K562 (cell line): ENCODE data around the gene SMAD1. TPM values are rescaled to one million over a fixed set of nuclear protein-coding genes. Genes with fewer than 3 reads are reported as not detected.

Experiments
- ATAC-seq: fragments of 200-7000 bp; cut with Tn5 transposase; 3 replicates; pipeline ENCODE4 v1.9.1; 2020; ENCODE audit warnings: moderate library complexity
- BruUV-seq: library from RNA; stranded (reverse); fragments of 400-500 nt; replicated peaks from 2 replicates; lab custom pipeline; 2021; lab: Mats Ljungman, UMichigan
- CTCF ChIA-PET: fragments of 300-600 bp; formaldehyde crosslinking; extraction: SDS; loops from one replicate; lab custom pipeline; 2021; ENCODE audit warnings: low intra/inter-chr PET ratio; lab: Yijun Ruan, JAX
- POLR2A ChIA-PET: fragments of 300-600, 350-650 bp; sonication (Branson Sonifier 250); formaldehyde crosslinking; extraction: SDS; loops from one replicate; lab custom pipeline; 2021; ENCODE audit warnings: antibody characterized with exemption, inconsistent platforms; lab: Yijun Ruan, JAX
- DNase-seq, 4 experiments: peaks; one replicate each; pipeline versions ENCODE4 v3.0.0 to v3.0.0-alpha.2; 2011 to 2018; ENCODE audit warnings: low spot score in 3 of 4, mixed read lengths in 3 of 4; ENCODE audit errors: extremely low read depth in 1 of 4
- FAIRE-seq: peaks from 2 replicates; lab custom pipeline; 2011; peaks lifted over from hg19 to GRCh38; lab: Jason Lieb, UNC
- H2AFZ ChIP-seq: 2 replicates; pipeline ENCODE4 v1.6.0; 2011; ENCODE audit warnings: low read depth, low read length, control low read depth, inconsistent platforms
- H3K27ac ChIP-seq: fragments of 200-600 bp; 3 replicates; pipeline ENCODE4 v1.8.0; 2011; ENCODE audit warnings: low read depth, mild to moderate bottlenecking, control low read depth, inconsistent platforms, low read length, moderate library complexity, mixed read lengths; ENCODE audit errors: extremely low read depth
- H3K27me3 ChIP-seq, 2 experiments: fragments of 300-600 bp in 1 of 2; 2 replicates in 1 of 2; 3 replicates in 1 of 2; pipeline versions ENCODE4 v1.6.0 to v1.8.0; 2011; ENCODE audit warnings: inconsistent platforms in 2 of 2, low read length in 2 of 2, mild to moderate bottlenecking in 1 of 2, mixed read lengths in 1 of 2, moderate library complexity in 1 of 2; ENCODE audit not compliant: control insufficient read depth in 2 of 2, insufficient read depth in 2 of 2
- H3K36me3 ChIP-seq: fragments of 300-600 bp; 3 replicates; pipeline ENCODE4 v1.8.0; 2011; ENCODE audit warnings: mild to moderate bottlenecking, low read length, inconsistent platforms; ENCODE audit not compliant: control insufficient read depth, insufficient read depth
- H3K4me1 ChIP-seq, 2 experiments: fragments of 200-600 bp in 1 of 2; replicated peaks in 1 of 2; 2 replicates in 1 of 2; 3 replicates in 1 of 2; pipeline versions ENCODE4 v1.5.1 to v1.8.0; 2011; ENCODE audit warnings: inconsistent platforms in 2 of 2, low read length in 2 of 2, mild to moderate bottlenecking in 1 of 2, mixed read lengths in 1 of 2, moderate library complexity in 1 of 2; ENCODE audit not compliant: control insufficient read depth in 2 of 2, insufficient read depth in 2 of 2
- H3K4me2 ChIP-seq: 2 replicates; pipeline ENCODE4 v1.6.1; 2011; ENCODE audit warnings: low read length, control low read depth, inconsistent platforms, mixed read lengths; ENCODE audit not compliant: insufficient read depth
- H3K4me3 ChIP-seq: fragments of 200-600 bp; sonication (generic), shearing (Covaris generic); 2 replicates; pipeline ENCODE4 v1.5.1; 2016; ENCODE audit warnings: control low read depth, inconsistent platforms
- H3K79me2 ChIP-seq: fragments of 200-600 bp; 3 replicates; pipeline ENCODE4 v1.8.0; 2011; ENCODE audit warnings: low read length, inconsistent platforms; ENCODE audit not compliant: control insufficient read depth, insufficient read depth
- H3K9ac ChIP-seq, 2 experiments: 2 replicates each; pipeline versions ENCODE4 v1.6.0 to v1.6.1; 2011; ENCODE audit warnings: low read depth in 2 of 2, low read length in 2 of 2, control low read depth in 1 of 2, inconsistent platforms in 1 of 2, mild to moderate bottlenecking in 1 of 2, mixed read lengths in 1 of 2; ENCODE audit not compliant: insufficient read depth in 1 of 2
- H3K9me1 ChIP-seq: one replicate; pipeline ENCODE4 v1.6.0; 2011; ENCODE audit warnings: inconsistent platforms, mild to moderate bottlenecking, low read length, moderate library complexity; ENCODE audit not compliant: control insufficient read depth, insufficient read depth
- H3K9me3 ChIP-seq: replicated peaks from 2 replicates; pipeline ENCODE4 v1.5.1; 2011; ENCODE audit warnings: low read depth, low read length, inconsistent platforms; ENCODE audit not compliant: control insufficient read depth, insufficient read depth
- H4K20me1 ChIP-seq: replicated peaks from 2 replicates; pipeline ENCODE4 v1.6.1; 2011; ENCODE audit warnings: low read length, inconsistent platforms, mixed read lengths; ENCODE audit not compliant: control insufficient read depth, insufficient read depth
- AFF4 ChIP-seq: sonication (generic); formaldehyde crosslinking; IDR thresholded peaks from 2 replicates; pipeline ENCODE4 v1.8.0; 2023; ENCODE audit warnings: mild to moderate bottlenecking, missing genetic modification reagents
- HNRNPK ChIP-seq: fragments of 200-400 bp; formaldehyde crosslinking; IDR thresholded peaks from one replicate; pipeline ENCODE4 v1.6.1; 2018; ENCODE audit warnings: mild to moderate bottlenecking, low read depth, low read length; ENCODE audit not compliant: poor library complexity, severe bottlenecking
- MAFF ChIP-seq: IDR thresholded peaks from 2 replicates; pipeline ENCODE4 v1.6.1; 2012; ENCODE audit warnings: low read length, improper control_type of control experiment
- MEIS2 ChIP-seq: fragments of 450-650 bp; IDR thresholded peaks from 2 replicates; pipeline ENCODE4 v1.6.1; 2014; ENCODE audit warnings: mild to moderate bottlenecking; ENCODE audit not compliant: partially characterized antibody
- POLR2B ChIP-seq: fragments of 450-650 bp; IDR thresholded peaks from 2 replicates; pipeline ENCODE4 v1.6.1; 2018; ENCODE audit warnings: low read depth; ENCODE audit not compliant: partially characterized antibody
- TCF7 ChIP-seq: sonication (generic); IDR thresholded peaks from 2 replicates; pipeline ENCODE4 v1.6.1; 2016; ENCODE audit warnings: antibody characterized with exemption, borderline replicate concordance
- ZNF785 ChIP-seq: fragments of 250-450 bp; sonication (Bioruptor Pico); IDR thresholded peaks from 2 replicates; pipeline ENCODE4 v1.4.0; 2020; ENCODE audit warnings: mild to moderate bottlenecking
- WGBS: fragments of 100-300 bp; shearing (Covaris generic); methylation state at CpG from one replicate; pipeline ENCODE4 v1.1.6; 2016; ENCODE audit warnings: low coverage, mixed read lengths; ENCODE audit not compliant: insufficient coverage; ENCODE audit errors: missing lambda C conversion rate; 5-methylcytosine and 5-hydroxymethylcytosine counted together
- in situ Hi-C: fragments of 300-500 bp; cut with MboI; formaldehyde crosslinking; loops from 4 replicates; pipeline ENCODE4 v1.15.0; 2018; ENCODE audit warnings: inconsistent platforms, mixed read lengths
- intact Hi-C: fragments of 100-400 bp; cut with micrococcal nuclease; formaldehyde crosslinking; loops from 2 replicates; pipeline ENCODE4 v1.14.2; 2022
- polyA plus RNA-seq, 8 experiments: library from polyadenylated mRNA; depleted of rRNA in 4 of 8; stranded (reverse) in 5 of 8; unstranded in 3 of 8; fragments of >200 nt; fragmentation: Nextera tagmentation in 2 of 8; fragmentation: Illumina TruSeq in 1 of 8; extraction: Ambion mirVana in 2 of 8; extraction: Trizol in 1 of 8; gene quantifications; 2 replicates each; pipeline versions ENCODE4 v1.2.1 to v1.2.3, GENCODE V29; 2011 to 2014; ENCODE audit warnings: inconsistent platforms in 1 of 8, missing spikeins in 1 of 8
- total RNA-seq, 7 experiments: library from RNA; depleted of rRNA in 6 of 7; stranded (reverse); fragments of >200 nt in 6 of 7; fragmentation: Illumina TruSeq in 2 of 7; extraction: Trizol in 2 of 7; gene quantifications; 2 replicates each; pipeline versions ENCODE4 v1.2.1 to v1.2.3, GENCODE V29; 2011 to 2021; ENCODE audit warnings: low replicate concordance in 1 of 7
- TF ChIP-seq, protein P1 (sequence below), 2 experiments: fragments of 150-350 bp in 1 of 2; IDR thresholded peaks; 2 replicates each; pipeline ENCODE4 v1.6.1; 2012 to 2016; ENCODE audit warnings: low read depth in 2 of 2, low read length in 2 of 2, mild to moderate bottlenecking in 1 of 2, moderate library complexity in 1 of 2

The SMAD1 gene
- total and polyA plus RNA-seq, 9 of the 15 experiments (the other 6 are each of a cell fraction or from before 2014, with no cell fraction given) = 0.05 to 0.54 (median 0.21) TPM; not detected in 3

DNA sequence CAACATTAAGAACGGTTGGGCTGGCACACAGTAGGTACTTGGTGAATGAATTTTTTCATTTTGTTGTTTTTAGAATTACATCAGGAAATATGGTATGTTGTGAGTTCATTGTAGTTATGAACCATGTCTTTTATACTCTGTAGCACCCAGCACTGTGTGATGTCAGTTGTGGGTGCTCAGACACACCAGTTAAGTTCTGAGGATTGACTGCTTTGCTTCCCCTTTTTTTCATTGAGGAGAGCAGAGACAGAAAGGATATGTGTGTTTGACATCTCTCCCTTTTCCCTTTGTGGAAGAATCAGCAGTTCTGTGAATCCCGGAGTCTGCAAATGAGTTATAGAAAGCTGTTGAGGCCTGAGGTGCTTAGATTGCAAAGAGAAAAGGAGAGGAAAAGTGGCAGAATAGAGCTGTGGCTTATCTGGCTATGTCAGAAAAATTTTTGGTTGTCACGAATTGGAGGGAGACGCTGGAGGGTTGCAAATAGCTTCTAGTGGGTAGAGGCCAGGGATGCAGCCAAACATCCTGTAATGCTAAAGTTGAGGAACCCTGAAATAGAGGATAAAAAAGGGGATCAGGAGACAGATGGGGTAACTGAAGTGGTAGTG is 13.1 kb downstream of the SMAD1 start:
- Histone ChIP-seq H3K4me2 (no peak overlapping the region), H3K9me1 (no peaks in the 10 kb centered on the region), H3K36me3 (no peaks in the 10 kb centered on the region), H3K9ac (no peak overlapping the region), H3K4me1 (no peaks in the 10 kb centered on the region), H3K4me3 (no peak overlapping the region), H3K27me3 (no peaks in the 10 kb centered on the region), H3K9me3 (no peaks in the 10 kb centered on the region), H2AFZ (no peak overlapping the region), H3K27ac (no peak overlapping the region), H4K20me1 (no peaks in the 10 kb centered on the region), H3K79me2 (no peaks in the 10 kb centered on the region)
- 0% methylated on average over 4 of the region's 4 CpGs for WGBS
- TF ChIP-seq HNRNPK (no peak), ZNF785 (CRISPR knock-in tag) (no peak)
- intact Hi-C loops (no loop called here), in situ Hi-C loops (no loop called here)
- no TSS peak for BruUV-seq
- ATAC-seq (no peak), FAIRE-seq (no peak), DNase-seq (no peak)
- ChIA-PET CTCF (no interaction called here), POLR2A (no interaction called here)

GRCh38 chr4:145496292-145496691 is 14.6 kb downstream of the SMAD1 start:
- no peak for DNase-seq
- 0% methylated on average over 5 of the region's 5 CpGs for WGBS
- TF ChIP-seq MEIS2 = no peak
- TF ChIP-seq MAFF = no peak
- TF ChIP-seq POLR2B = no peak
- TF ChIP-seq AFF4 = no peak
- no peak for TF ChIP-seq TCF7
- TF ChIP-seq, protein P1, sequence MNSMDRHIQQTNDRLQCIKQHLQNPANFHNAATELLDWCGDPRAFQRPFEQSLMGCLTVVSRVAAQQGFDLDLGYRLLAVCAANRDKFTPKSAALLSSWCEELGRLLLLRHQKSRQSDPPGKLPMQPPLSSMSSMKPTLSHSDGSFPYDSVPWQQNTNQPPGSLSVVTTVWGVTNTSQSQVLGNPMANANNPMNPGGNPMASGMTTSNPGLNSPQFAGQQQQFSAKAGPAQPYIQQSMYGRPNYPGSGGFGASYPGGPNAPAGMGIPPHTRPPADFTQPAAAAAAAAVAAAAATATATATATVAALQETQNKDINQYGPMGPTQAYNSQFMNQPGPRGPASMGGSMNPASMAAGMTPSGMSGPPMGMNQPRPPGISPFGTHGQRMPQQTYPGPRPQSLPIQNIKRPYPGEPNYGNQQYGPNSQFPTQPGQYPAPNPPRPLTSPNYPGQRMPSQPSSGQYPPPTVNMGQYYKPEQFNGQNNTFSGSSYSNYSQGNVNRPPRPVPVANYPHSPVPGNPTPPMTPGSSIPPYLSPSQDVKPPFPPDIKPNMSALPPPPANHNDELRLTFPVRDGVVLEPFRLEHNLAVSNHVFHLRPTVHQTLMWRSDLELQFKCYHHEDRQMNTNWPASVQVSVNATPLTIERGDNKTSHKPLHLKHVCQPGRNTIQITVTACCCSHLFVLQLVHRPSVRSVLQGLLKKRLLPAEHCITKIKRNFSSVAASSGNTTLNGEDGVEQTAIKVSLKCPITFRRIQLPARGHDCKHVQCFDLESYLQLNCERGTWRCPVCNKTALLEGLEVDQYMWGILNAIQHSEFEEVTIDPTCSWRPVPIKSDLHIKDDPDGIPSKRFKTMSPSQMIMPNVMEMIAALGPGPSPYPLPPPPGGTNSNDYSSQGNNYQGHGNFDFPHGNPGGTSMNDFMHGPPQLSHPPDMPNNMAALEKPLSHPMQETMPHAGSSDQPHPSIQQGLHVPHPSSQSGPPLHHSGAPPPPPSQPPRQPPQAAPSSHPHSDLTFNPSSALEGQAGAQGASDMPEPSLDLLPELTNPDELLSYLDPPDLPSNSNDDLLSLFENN (IDR thresholded peaks at IDR 0.05; ENCODE audit: low read depth in 2 of 2, low read length in 2 of 2) = no peak

More at GRCh38 chr4:145496292-145496691, 14.6 kb downstream of the SMAD1 start:
- no peaks in the 10 kb centered on the region for H3K9me1 ChIP-seq
- in situ Hi-C loops = no loop called here
- no peaks in the 10 kb centered on the region for H3K36me3 ChIP-seq
- H3K4me1 ChIP-seq = no peaks in the 10 kb centered on the region
- POLR2A ChIA-PET = no interaction called here
- no peak overlapping the region for H3K27ac ChIP-seq
- no peak overlapping the region for H3K9ac ChIP-seq
- no peak overlapping the region for H3K4me2 ChIP-seq
- no peaks in the 10 kb centered on the region for H3K27me3 ChIP-seq
- H4K20me1 ChIP-seq = no peaks in the 10 kb centered on the region
- H3K9me3 ChIP-seq = no peaks in the 10 kb centered on the region
- intact Hi-C loops = no loop called here
- CTCF ChIA-PET = no interaction called here
- no TSS peak for BruUV-seq
- no peak for ATAC-seq
- FAIRE-seq = no peak
- no peaks in the 10 kb centered on the region for H3K79me2 ChIP-seq
- no peak overlapping the region for H3K4me3 ChIP-seq
- no peak overlapping the region for H2AFZ ChIP-seq
